Astrocyte of the spinal cord (primary cell): ENCODE data around the gene DYRK3.
A peak's percentile ranks its signal among the peaks of the same experiment; 100 is the strongest.

Experiments used
- DNase-seq: peaks from one replicate; pipeline ENCODE4 v3.0.0; 2011; ENCODE audit warnings: low read depth, low spot score
- H3K4me3 ChIP-seq: 2 replicates; pipeline ENCODE4 v1.5.1; 2011; ENCODE audit warnings: low read depth, mild to moderate bottlenecking, low read length, moderate library complexity
- CTCF ChIP-seq: IDR thresholded peaks from 2 replicates; pipeline ENCODE4 v1.5.1; 2012; ENCODE audit warnings: low read depth, mild to moderate bottlenecking, low read length, inconsistent platforms
- in situ Hi-C: cut with HindIII; loops from 2 replicates; pipeline ENCODE4 v1.10.0; 2017; ENCODE audit warnings: low sequenced_read_pairs

The DYRK3 gene

GRCh38 chr1:206684478-206685333 lies 49.4 kb downstream of the DYRK3 start, which contains the start of gene MAPKAPK2:
Gene MAPKAPK2, plus strand, starts transcription at chr1:206684905. Its CDS starts 325 bp downstream, at chr1:206685230.
- DNase-seq = peak; percentile 59
- no peak for TF ChIP-seq CTCF
- in situ Hi-C loops = no loop called here
- peak within 1 kb of the TSS; percentile 85 for H3K4me3 ChIP-seq

GRCh38 chr1:206685334-206685768 lies 50.0 kb downstream of the DYRK3 start:
- DNase-seq = peak; percentile 34
- TF ChIP-seq CTCF = no peak
- in situ Hi-C loops = no loop called here
- H3K4me3 ChIP-seq = peak overlapping the region; percentile 85

- no peak for TF ChIP-seq CTCF
- peak overlapping the region; percentile 85 for H3K4me3 ChIP-seq
- in situ Hi-C loops = no loop called here
- peak; percentile 79 for DNase-seq
Measured at GRCh38 chr1:206685769-206686477, 50.6 kb downstream of the DYRK3 start.

- TF ChIP-seq CTCF = no peak
- in situ Hi-C loops = no loop called here
- no peak for DNase-seq
- peak overlapping the region; percentile 85 for H3K4me3 ChIP-seq
Measured at GRCh38 chr1:206686478-206687249, 51.3 kb downstream of the DYRK3 start.

GRCh38 chr1:206687251-206687914 lies 52.0 kb downstream of the DYRK3 start:
- peak overlapping the region; percentile 85 for H3K4me3 ChIP-seq
- no peak for DNase-seq
- no peak for TF ChIP-seq CTCF
- in situ Hi-C loops = no loop called here
